Measurements from ENCODE around the gene SLC4A4.

Gene SLC4A4

DNA sequence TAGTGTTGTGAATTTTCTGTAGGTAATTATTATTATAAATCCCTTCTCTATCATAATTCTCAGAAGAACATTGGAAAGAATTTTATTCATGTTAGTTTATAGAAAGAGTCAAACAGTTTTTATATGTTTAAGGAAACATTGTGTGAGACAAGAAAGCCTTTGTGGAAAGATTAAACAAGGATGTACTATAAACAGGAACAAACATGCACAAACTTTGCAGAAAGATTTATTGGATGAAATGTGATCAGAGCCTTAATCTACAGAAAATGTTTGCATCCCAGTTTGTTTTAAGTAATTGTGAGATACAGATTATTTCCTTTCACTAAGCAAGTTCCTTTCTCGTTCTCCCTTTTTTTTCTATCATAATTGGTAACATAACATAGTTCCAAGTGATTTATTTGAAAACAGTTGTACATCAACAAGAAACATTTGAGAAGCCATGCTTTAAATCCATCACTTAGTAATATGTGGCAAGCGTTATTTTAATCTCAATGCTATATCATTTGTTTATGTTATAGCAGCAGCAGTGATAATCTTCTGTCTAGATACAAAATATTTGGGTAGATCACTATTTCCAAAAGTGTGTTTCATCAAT lies 129.4 kb downstream of the SLC4A4 start:
- ChIA-PET POLR2A (no interaction called here), CTCF (no interaction called here)
- TF ChIP-seq ELF4 (IDR thresholded peaks at IDR 0.05) (no peak), HDGF (IDR thresholded peaks at IDR 0.05; ENCODE audit: borderline replicate concordance) (no peak), ZNF384 (IDR thresholded peaks at IDR 0.05) (no peak), CTBP1 (IDR thresholded peaks at IDR 0.05; ENCODE audit: borderline replicate concordance) (no peak), LEF1 (IDR thresholded peaks at IDR 0.05; ENCODE audit: borderline replicate concordance) (no peak), BHLHE40 (IDR thresholded peaks at IDR 0.05; ENCODE audit: borderline replicate concordance) (no peak), FOXM1 (IDR thresholded peaks at IDR 0.05; ENCODE audit: borderline replicate concordance) (no peak), FOXA1 (IDR thresholded peaks at IDR 0.05) (no peak), SP1 (IDR thresholded peaks at IDR 0.05) (no peak), NFRKB (IDR thresholded peaks at IDR 0.05) (no peak), L3MBTL2 (conservative IDR thresholded peaks at IDR 0.05) (no peak), TARDBP (IDR thresholded peaks at IDR 0.05) (no peak), SUZ12 (IDR thresholded peaks at IDR 0.05) (no peak), ARNT (IDR thresholded peaks at IDR 0.05) (no peak), FOXK2 (IDR thresholded peaks at IDR 0.05) (no peak)
- TF ChIP-seq, protein P1, sequence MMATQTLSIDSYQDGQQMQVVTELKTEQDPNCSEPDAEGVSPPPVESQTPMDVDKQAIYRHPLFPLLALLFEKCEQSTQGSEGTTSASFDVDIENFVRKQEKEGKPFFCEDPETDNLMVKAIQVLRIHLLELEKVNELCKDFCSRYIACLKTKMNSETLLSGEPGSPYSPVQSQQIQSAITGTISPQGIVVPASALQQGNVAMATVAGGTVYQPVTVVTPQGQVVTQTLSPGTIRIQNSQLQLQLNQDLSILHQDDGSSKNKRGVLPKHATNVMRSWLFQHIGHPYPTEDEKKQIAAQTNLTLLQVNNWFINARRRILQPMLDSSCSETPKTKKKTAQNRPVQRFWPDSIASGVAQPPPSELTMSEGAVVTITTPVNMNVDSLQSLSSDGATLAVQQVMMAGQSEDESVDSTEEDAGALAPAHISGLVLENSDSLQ (IDR thresholded peaks at IDR 0.05) = no peak
- no peak for DNase-seq (ENCODE audit: extremely low spot score)

DNA sequence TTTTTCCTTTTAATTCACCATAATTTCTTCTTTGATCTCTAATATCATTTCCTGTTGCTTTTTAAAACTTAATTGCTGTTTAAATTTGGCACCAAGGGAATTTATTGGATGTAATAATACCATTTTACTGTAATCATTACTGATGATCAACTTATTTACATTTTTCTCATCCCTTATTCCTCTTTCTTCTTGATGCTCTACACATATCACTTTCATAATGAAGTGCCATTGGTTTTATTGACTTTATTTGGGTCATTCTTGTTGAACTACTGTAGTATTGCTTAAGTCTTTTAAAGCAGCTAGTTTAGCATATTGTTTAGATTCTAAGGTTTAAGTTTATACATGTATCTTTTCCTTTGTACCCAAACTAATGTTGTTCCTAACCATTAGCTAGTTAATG lies 130.7 kb downstream of the SLC4A4 start:
- POLR2A ChIA-PET = no interaction called here

DNA sequence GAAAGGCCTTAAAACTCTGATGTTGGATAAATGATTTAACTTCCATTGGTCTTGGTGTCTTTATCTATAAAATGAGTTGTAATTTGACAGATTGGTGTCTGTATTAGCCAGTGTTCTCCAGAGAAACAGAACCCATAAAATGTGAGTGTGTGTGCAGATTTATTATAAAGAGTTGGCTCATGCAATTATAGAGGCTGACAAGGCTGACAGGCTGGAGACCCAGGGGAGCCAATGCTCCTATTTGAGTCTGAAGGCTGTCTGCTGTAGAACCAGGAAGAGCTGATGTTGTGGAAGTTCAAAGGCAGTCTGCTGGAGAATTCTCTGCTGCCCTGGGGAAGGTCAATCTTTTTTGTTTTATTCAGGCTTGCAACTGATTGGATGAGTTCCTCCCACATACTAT lies 131.7 kb downstream of the SLC4A4 start:
- TF ChIP-seq HDGF (IDR thresholded peaks at IDR 0.05; ENCODE audit: borderline replicate concordance) (no peak), FOXK2 (IDR thresholded peaks at IDR 0.05) (no peak), NFRKB (IDR thresholded peaks at IDR 0.05) (no peak), FOXA1 (IDR thresholded peaks at IDR 0.05) (no peak), SUZ12 (IDR thresholded peaks at IDR 0.05) (no peak), ARNT (IDR thresholded peaks at IDR 0.05) (no peak), FOXM1 (IDR thresholded peaks at IDR 0.05; ENCODE audit: borderline replicate concordance) (no peak), L3MBTL2 (conservative IDR thresholded peaks at IDR 0.05) (no peak), TARDBP (IDR thresholded peaks at IDR 0.05) (no peak), ELF4 (IDR thresholded peaks at IDR 0.05) (no peak), LEF1 (IDR thresholded peaks at IDR 0.05; ENCODE audit: borderline replicate concordance) (no peak), BHLHE40 (IDR thresholded peaks at IDR 0.05; ENCODE audit: borderline replicate concordance) (no peak), CTBP1 (IDR thresholded peaks at IDR 0.05; ENCODE audit: borderline replicate concordance) (no peak), SP1 (IDR thresholded peaks at IDR 0.05) (no peak), ZNF384 (IDR thresholded peaks at IDR 0.05) (no peak)
- TF ChIP-seq, protein P1 (IDR thresholded peaks at IDR 0.05) = no peak
- ChIA-PET POLR2A (no interaction called here), CTCF (interaction anchor here (0.7 kb wide), 1 partner anchor 15 kb away, joined by 3 read pairs; no protein-coding TSS in a partner anchor)
- no peak for DNase-seq (ENCODE audit: extremely low spot score)

More for the DNA sequence above, 130.7 kb downstream of the SLC4A4 start:
- TF ChIP-seq NFRKB (IDR thresholded peaks at IDR 0.05) = no peak
- TF ChIP-seq, protein P1 (IDR thresholded peaks at IDR 0.05) = no peak
- no peak for DNase-seq (ENCODE audit: extremely low spot score)
- CTCF ChIA-PET = no interaction called here

GRCh38 chr4:71472946-71473345 lies 134.1 kb downstream of the SLC4A4 start:
- TF ChIP-seq SP1 (IDR thresholded peaks at IDR 0.05) (no peak), FOXM1 (IDR thresholded peaks at IDR 0.05; ENCODE audit: borderline replicate concordance) (no peak), BHLHE40 (IDR thresholded peaks at IDR 0.05; ENCODE audit: borderline replicate concordance) (no peak), FOXK2 (IDR thresholded peaks at IDR 0.05) (no peak)
- ChIA-PET POLR2A (no interaction called here), CTCF (interaction anchor here (0.6 kb wide), 1 partner anchor 14 kb away, joined by 4 read pairs; no protein-coding TSS in a partner anchor)
- DNase-seq (ENCODE audit: extremely low spot score) = no peak

DNA sequence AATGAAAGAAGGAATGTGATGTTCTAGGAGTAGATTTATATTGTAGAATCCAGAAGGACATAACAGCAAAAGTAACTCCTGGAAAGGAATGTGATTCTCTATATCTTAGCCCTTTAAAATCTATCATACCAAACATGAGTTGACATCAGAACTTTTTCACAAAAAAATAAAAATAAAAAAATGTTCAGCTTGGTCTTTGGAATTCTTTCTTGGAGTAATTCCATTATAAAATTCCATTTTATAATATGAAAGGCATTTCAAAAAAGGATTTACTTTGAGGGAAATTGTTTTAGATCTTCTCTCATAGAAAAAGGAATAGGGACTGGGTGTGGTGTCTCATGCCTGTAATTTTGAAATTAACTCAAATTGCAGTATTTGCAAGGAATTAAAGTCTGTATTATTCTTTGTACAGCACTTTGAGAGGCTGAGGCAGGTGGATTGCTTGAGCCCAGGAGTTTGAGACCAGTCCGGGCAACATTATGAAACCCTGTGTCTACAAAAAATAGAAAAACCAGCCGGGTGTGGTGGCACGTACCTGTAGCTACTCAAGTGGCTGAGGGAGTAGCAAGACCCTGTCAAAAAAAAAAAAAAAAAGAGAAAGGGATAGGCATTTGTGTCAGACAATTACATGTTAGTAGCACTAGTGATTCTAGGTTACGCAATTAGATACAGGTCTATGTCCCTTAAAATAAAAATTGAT lies 134.9 kb downstream of the SLC4A4 start:
- CTCF ChIA-PET = interaction anchor here (0.6 kb wide), 1 partner anchor 15 kb away, joined by 4 read pairs; no protein-coding TSS in a partner anchor
- TF ChIP-seq, protein P1 (IDR thresholded peaks at IDR 0.05) = no peak
- TF ChIP-seq ARNT (IDR thresholded peaks at IDR 0.05) = no peak
- POLR2A ChIA-PET = no interaction called here

GRCh38 chr4:71474731-71475130 lies 135.9 kb downstream of the SLC4A4 start:
- TF ChIP-seq SP1 (IDR thresholded peaks at IDR 0.05) (no peak), SUZ12 (IDR thresholded peaks at IDR 0.05) (no peak), L3MBTL2 (conservative IDR thresholded peaks at IDR 0.05) (no peak), TARDBP (IDR thresholded peaks at IDR 0.05) (no peak), FOXA1 (IDR thresholded peaks at IDR 0.05) (no peak), BHLHE40 (IDR thresholded peaks at IDR 0.05; ENCODE audit: borderline replicate concordance) (no peak), HDGF (IDR thresholded peaks at IDR 0.05; ENCODE audit: borderline replicate concordance) (no peak), ARNT (IDR thresholded peaks at IDR 0.05) (no peak), FOXM1 (IDR thresholded peaks at IDR 0.05; ENCODE audit: borderline replicate concordance) (no peak), FOXK2 (IDR thresholded peaks at IDR 0.05) (no peak), ELF4 (IDR thresholded peaks at IDR 0.05) (no peak), NFRKB (IDR thresholded peaks at IDR 0.05) (no peak), CTBP1 (IDR thresholded peaks at IDR 0.05; ENCODE audit: borderline replicate concordance) (no peak), ZNF384 (IDR thresholded peaks at IDR 0.05) (no peak), LEF1 (IDR thresholded peaks at IDR 0.05; ENCODE audit: borderline replicate concordance) (no peak)
- TF ChIP-seq, protein P1 (IDR thresholded peaks at IDR 0.05) = no peak
- DNase-seq (ENCODE audit: extremely low spot score) = no peak
- POLR2A ChIA-PET = no interaction called here
- CTCF ChIA-PET = no interaction called here

More for the DNA sequence above, 134.9 kb downstream of the SLC4A4 start:
- no peak for DNase-seq (ENCODE audit: extremely low spot score)

All from HEK293T (cell line).